HEK293 (cell line): ENCODE measurements around the gene MDN1.

Experiments used
- CTCF ChIA-PET: fragments of 350-600 bp; formaldehyde crosslinking; extraction: SDS; loops from one replicate; lab custom pipeline; 2021; ENCODE audit warnings: antibody characterized with exemption; lab: Yijun Ruan, JAX
- POLR2A ChIA-PET: fragments of 300-600 bp; formaldehyde crosslinking; extraction: SDS; loops from one replicate; lab custom pipeline; 2020; ENCODE audit warnings: antibody characterized with exemption, inconsistent platforms; lab: Yijun Ruan, JAX
- H3K27ac ChIP-seq: fragments of 200-500 bp; sonication (Bioruptor generic); 2 replicates; pipeline ENCODE4 v1.5.1; 2014; ENCODE audit warnings: low read depth, low read length, control low read depth, inconsistent platforms; ENCODE audit errors: extremely low read depth
- H3K36me3 ChIP-seq, 2 experiments: fragments of 200-500 bp in 1 of 2; sonication (Bioruptor generic) in 1 of 2; 1 replicate in 1 of 2; 2 replicates in 1 of 2; pipeline ENCODE4 v1.5.1; 2014 to 2017; ENCODE audit warnings: inconsistent platforms in 2 of 2, low read length in 2 of 2; ENCODE audit not compliant: control insufficient read depth in 2 of 2, insufficient read depth in 1 of 2
- H3K4me1 ChIP-seq: fragments of 200-500 bp; sonication (Bioruptor generic); 2 replicates; pipeline ENCODE4 v1.5.1; 2014; ENCODE audit warnings: mild to moderate bottlenecking, low read length, inconsistent platforms; ENCODE audit not compliant: control insufficient read depth, insufficient read depth
- H3K4me3 ChIP-seq: 2 replicates; pipeline ENCODE4 v1.5.1; 2011; ENCODE audit warnings: low read depth, mild to moderate bottlenecking, control low read depth, low read length, moderate library complexity
- H3K9me3 ChIP-seq: fragments of 200-500 bp; sonication (Bioruptor generic); 2 replicates; pipeline ENCODE4 v1.5.1; 2014; ENCODE audit warnings: low read depth, low read length, inconsistent platforms; ENCODE audit not compliant: control insufficient read depth, insufficient read depth
- GLIS1 ChIP-seq: fragments of 450-650 bp; formaldehyde crosslinking; IDR thresholded peaks from 2 replicates; pipeline ENCODE4 v1.5.1; 2016; ENCODE audit warnings: missing biosample characterization, missing genetic modification characterization
- KLF16 ChIP-seq: fragments of 450-650 bp; formaldehyde crosslinking; IDR thresholded peaks from 2 replicates; pipeline ENCODE4 v1.5.1; 2017; ENCODE audit warnings: missing biosample characterization, missing genetic modification characterization
- KLF9 ChIP-seq: fragments of 450-650 bp; formaldehyde crosslinking; IDR thresholded peaks from 2 replicates; pipeline ENCODE4 v1.5.1; 2016; ENCODE audit warnings: missing biosample characterization, missing genetic modification characterization, low read depth
- MEIS1 ChIP-seq: sonication (generic); formaldehyde crosslinking; IDR thresholded peaks from 2 replicates; pipeline ENCODE4 v1.8.1; 2022; ENCODE audit warnings: missing genetic modification reagents, mild to moderate bottlenecking, borderline replicate concordance
- MZF1 ChIP-seq: fragments of 450-650 bp; formaldehyde crosslinking; IDR thresholded peaks from 2 replicates; pipeline ENCODE4 v1.5.1; 2017; ENCODE audit warnings: missing biosample characterization, missing genetic modification characterization, borderline replicate concordance
- ZBTB48 ChIP-seq: fragments of 450-650 bp; formaldehyde crosslinking; IDR thresholded peaks from 2 replicates; pipeline ENCODE4 v1.5.1; 2016; ENCODE audit warnings: missing biosample characterization, missing genetic modification characterization
- ZFHX2 ChIP-seq: fragments of 450-650 bp; formaldehyde crosslinking; conservative IDR thresholded peaks from 2 replicates; pipeline ENCODE4 v1.5.1; 2016; ENCODE audit warnings: missing biosample characterization, missing genetic modification characterization
- ZFP37 ChIP-seq: fragments of 450-650 bp; formaldehyde crosslinking; IDR thresholded peaks from 2 replicates; pipeline ENCODE4 v1.5.1; 2016; ENCODE audit warnings: missing biosample characterization, missing genetic modification characterization
- ZNF132 ChIP-seq: fragments of 450-650 bp; formaldehyde crosslinking; IDR thresholded peaks from 2 replicates; pipeline ENCODE4 v1.5.1; 2017; ENCODE audit warnings: missing biosample characterization, missing genetic modification characterization, borderline replicate concordance
- ZNF133 ChIP-seq: fragments of 450-650 bp; formaldehyde crosslinking; IDR thresholded peaks from 2 replicates; pipeline ENCODE4 v1.5.1; 2016; ENCODE audit warnings: missing biosample characterization, missing genetic modification characterization
- ZNF157 ChIP-seq: fragments of 450-650 bp; formaldehyde crosslinking; IDR thresholded peaks from 2 replicates; pipeline ENCODE4 v1.5.1; 2016; ENCODE audit warnings: missing biosample characterization, missing genetic modification characterization
- ZNF175 ChIP-seq: fragments of 450-650 bp; formaldehyde crosslinking; IDR thresholded peaks from 2 replicates; pipeline ENCODE4 v1.5.1; 2016; ENCODE audit warnings: missing biosample characterization, missing genetic modification characterization
- ZNF211 ChIP-seq: fragments of 450-650 bp; formaldehyde crosslinking; IDR thresholded peaks from 2 replicates; pipeline ENCODE4 v1.5.1; 2016; ENCODE audit warnings: low read depth, missing biosample characterization, missing genetic modification characterization
- ZNF248 ChIP-seq: fragments of 450-650 bp; formaldehyde crosslinking; IDR thresholded peaks from 2 replicates; pipeline ENCODE4 v1.5.1; 2017; ENCODE audit warnings: missing biosample characterization, missing genetic modification characterization
- ZNF302 ChIP-seq: fragments of 450-650 bp; formaldehyde crosslinking; IDR thresholded peaks from 2 replicates; pipeline ENCODE4 v1.5.1; 2016; ENCODE audit warnings: missing biosample characterization, missing genetic modification characterization, low read depth
- ZNF354C ChIP-seq: fragments of 450-650 bp; formaldehyde crosslinking; IDR thresholded peaks from 2 replicates; pipeline ENCODE4 v1.5.1; 2016; ENCODE audit warnings: missing biosample characterization, missing genetic modification characterization, low read depth, borderline replicate concordance
- ZNF426 ChIP-seq: fragments of 450-650 bp; formaldehyde crosslinking; IDR thresholded peaks from 2 replicates; pipeline ENCODE4 v1.5.1; 2017; ENCODE audit warnings: missing biosample characterization, missing genetic modification characterization, mild to moderate bottlenecking, inconsistent platforms, moderate library complexity
- ZNF501 ChIP-seq: fragments of 450-650 bp; formaldehyde crosslinking; IDR thresholded peaks from 2 replicates; pipeline ENCODE4 v1.5.1; 2016; ENCODE audit warnings: missing biosample characterization, missing genetic modification characterization
- ZNF548 ChIP-seq: fragments of 450-650 bp; formaldehyde crosslinking; IDR thresholded peaks from 2 replicates; pipeline ENCODE4 v1.5.1; 2016; ENCODE audit warnings: missing biosample characterization, missing genetic modification characterization
- ZNF571 ChIP-seq: fragments of 450-650 bp; formaldehyde crosslinking; IDR thresholded peaks from 2 replicates; pipeline ENCODE4 v1.5.0; 2017; ENCODE audit warnings: missing biosample characterization, missing genetic modification characterization
- ZNF658 ChIP-seq: fragments of 450-650 bp; formaldehyde crosslinking; IDR thresholded peaks from 2 replicates; pipeline ENCODE4; 2016; ENCODE audit warnings: missing biosample characterization, missing genetic modification characterization
- ZNF76 ChIP-seq: fragments of 450-650 bp; formaldehyde crosslinking; IDR thresholded peaks from 2 replicates; pipeline ENCODE4; 2016; ENCODE audit warnings: low read depth, missing biosample characterization, missing genetic modification characterization, borderline replicate concordance
- ZNF777 ChIP-seq: fragments of 450-650 bp; formaldehyde crosslinking; IDR thresholded peaks from 2 replicates; pipeline ENCODE4 v1.5.1; 2017; ENCODE audit warnings: missing biosample characterization, missing genetic modification characterization, borderline replicate concordance
- TF ChIP-seq, protein P1 (sequence below): fragments of 450-650 bp; formaldehyde crosslinking; IDR thresholded peaks from 2 replicates; pipeline ENCODE4 v1.5.1; 2016; ENCODE audit warnings: missing biosample characterization, missing genetic modification characterization
- TF ChIP-seq, protein P2 (sequence below): fragments of 450-650 bp; formaldehyde crosslinking; IDR thresholded peaks from 2 replicates; pipeline ENCODE4 v1.5.1; 2016; ENCODE audit warnings: missing biosample characterization, missing genetic modification characterization
- TF ChIP-seq, protein P3 (sequence below): sonication (generic); formaldehyde crosslinking; IDR thresholded peaks from 2 replicates; pipeline ENCODE4 v1.8.1; 2022; ENCODE audit warnings: mild to moderate bottlenecking, moderate library complexity, missing genetic modification reagents
- TF ChIP-seq, protein P4 (sequence below): fragments of 450-650 bp; formaldehyde crosslinking; IDR thresholded peaks from 2 replicates; pipeline ENCODE4 v1.5.1; 2016; ENCODE audit warnings: missing biosample characterization, missing genetic modification characterization
- TF ChIP-seq, protein P5 (sequence below): fragments of 450-650 bp; formaldehyde crosslinking; IDR thresholded peaks from 2 replicates; pipeline ENCODE4 v1.5.1; 2016; ENCODE audit warnings: missing biosample characterization, missing genetic modification characterization

MDN1 gene

DNA sequence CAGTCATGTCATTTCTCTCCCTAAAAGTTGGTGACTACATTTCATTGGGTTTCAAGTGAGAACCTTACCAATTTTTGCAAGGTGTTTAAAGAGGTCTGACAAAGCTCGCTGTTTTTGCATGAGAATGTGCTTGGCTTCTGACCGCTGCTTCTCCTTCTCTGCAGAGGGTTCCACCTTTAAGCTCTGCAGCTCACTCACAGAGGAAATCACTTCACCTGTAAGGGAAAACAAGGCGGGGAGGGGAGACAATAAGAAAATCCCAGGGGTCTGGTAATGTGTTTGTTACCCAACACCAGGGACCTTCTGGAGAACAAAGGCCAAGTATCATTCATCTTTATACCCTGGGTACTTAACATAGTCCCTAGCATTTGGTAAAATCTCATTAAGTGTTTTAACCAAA is 141.1 kb downstream of the MDN1 start (continued):
- TF ChIP-seq, protein P1, sequence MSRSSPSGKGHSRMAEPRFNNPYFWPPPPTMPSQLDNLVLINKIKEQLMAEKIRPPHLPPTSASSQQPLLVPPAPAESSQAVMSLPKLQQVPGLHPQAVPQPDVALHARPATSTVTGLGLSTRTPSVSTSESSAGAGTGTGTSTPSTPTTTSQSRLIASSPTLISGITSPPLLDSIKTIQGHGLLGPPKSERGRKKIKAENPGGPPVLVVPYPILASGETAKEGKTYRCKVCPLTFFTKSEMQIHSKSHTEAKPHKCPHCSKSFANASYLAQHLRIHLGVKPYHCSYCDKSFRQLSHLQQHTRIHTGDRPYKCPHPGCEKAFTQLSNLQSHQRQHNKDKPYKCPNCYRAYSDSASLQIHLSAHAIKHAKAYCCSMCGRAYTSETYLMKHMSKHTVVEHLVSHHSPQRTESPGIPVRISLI (tag by site-specific recombination), result no peak
- TF ChIP-seq ZNF175 (tag by site-specific recombination) (no peak), ZNF133 (tag by site-specific recombination) (no peak), ZFP37 (tag by site-specific recombination) (no peak), ZNF157 (tag by site-specific recombination) (no peak), MZF1 (tag by site-specific recombination) (no peak)
- TF ChIP-seq, protein P2, sequence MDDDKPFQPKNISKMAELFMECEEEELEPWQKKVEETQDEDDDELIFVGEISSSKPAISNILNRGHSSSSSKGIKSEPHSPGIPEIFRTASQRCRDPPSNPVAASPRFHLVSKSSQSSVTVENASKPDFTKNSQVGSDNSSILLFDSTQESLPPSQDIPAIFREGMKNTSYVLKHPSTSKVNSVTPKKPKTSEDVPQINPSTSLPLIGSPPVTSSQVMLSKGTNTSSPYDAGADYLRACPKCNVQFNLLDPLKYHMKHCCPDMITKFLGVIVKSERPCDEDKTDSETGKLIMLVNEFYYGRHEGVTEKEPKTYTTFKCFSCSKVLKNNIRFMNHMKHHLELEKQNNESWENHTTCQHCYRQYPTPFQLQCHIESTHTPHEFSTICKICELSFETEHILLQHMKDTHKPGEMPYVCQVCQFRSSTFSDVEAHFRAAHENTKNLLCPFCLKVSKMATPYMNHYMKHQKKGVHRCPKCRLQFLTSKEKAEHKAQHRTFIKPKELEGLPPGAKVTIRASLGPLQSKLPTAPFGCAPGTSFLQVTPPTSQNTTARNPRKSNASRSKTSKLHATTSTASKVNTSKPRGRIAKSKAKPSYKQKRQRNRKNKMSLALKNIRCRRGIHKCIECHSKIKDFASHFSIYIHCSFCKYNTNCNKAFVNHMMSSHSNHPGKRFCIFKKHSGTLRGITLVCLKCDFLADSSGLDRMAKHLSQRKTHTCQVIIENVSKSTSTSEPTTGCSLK (tag by site-specific recombination), result no peak
- TF ChIP-seq, protein P3, sequence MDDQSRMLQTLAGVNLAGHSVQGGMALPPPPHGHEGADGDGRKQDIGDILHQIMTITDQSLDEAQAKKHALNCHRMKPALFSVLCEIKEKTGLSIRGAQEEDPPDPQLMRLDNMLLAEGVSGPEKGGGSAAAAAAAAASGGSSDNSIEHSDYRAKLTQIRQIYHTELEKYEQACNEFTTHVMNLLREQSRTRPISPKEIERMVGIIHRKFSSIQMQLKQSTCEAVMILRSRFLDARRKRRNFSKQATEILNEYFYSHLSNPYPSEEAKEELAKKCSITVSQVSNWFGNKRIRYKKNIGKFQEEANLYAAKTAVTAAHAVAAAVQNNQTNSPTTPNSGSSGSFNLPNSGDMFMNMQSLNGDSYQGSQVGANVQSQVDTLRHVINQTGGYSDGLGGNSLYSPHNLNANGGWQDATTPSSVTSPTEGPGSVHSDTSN, result no peak

- ChIA-PET CTCF (interaction anchor here (0.7 kb wide), 1 partner anchor 696 kb away, joined by 3 read pairs; no protein-coding TSS in a partner anchor), POLR2A (no interaction called here)
- no peak overlapping the region for H3K27ac ChIP-seq
- TF ChIP-seq ZNF132 (tag by site-specific recombination) (no peak), ZFHX2 (tag by site-specific recombination) (no peak), KLF9 (tag by site-specific recombination) (no peak), KLF16 (tag by site-specific recombination) (no peak), ZNF354C (tag by site-specific recombination) (no peak), ZNF211 (tag by site-specific recombination) (no peak), ZNF501 (no peak), ZNF658 (tag by site-specific recombination) (no peak), ZBTB48 (tag by site-specific recombination) (no peak), ZNF248 (tag by site-specific recombination) (no peak), GLIS1 (no peak), ZNF571 (tag by site-specific recombination) (no peak), ZNF426 (tag by site-specific recombination) (no peak), MEIS1 (CRISPR knock-in tag) (no peak), ZNF76 (tag by site-specific recombination) (no peak), ZNF302 (tag by site-specific recombination) (no peak), ZNF777 (no peak), ZNF548 (tag by site-specific recombination) (no peak)
- TF ChIP-seq, protein P4, sequence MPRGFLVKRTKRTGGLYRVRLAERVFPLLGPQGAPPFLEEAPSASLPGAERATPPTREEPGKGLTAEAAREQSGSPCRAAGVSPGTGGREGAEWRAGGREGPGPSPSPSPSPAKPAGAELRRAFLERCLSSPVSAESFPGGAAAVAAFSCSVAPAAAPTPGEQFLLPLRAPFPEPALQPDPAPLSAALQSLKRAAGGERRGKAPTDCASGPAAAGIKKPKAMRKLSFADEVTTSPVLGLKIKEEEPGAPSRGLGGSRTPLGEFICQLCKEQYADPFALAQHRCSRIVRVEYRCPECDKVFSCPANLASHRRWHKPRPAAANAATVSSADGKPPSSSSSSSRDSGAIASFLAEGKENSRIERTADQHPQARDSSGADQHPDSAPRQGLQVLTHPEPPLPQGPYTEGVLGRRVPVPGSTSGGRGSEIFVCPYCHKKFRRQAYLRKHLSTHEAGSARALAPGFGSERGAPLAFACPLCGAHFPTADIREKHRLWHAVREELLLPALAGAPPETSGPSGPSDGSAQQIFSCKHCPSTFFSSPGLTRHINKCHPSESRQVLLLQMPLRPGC, result no peak
- TF ChIP-seq, protein P5, sequence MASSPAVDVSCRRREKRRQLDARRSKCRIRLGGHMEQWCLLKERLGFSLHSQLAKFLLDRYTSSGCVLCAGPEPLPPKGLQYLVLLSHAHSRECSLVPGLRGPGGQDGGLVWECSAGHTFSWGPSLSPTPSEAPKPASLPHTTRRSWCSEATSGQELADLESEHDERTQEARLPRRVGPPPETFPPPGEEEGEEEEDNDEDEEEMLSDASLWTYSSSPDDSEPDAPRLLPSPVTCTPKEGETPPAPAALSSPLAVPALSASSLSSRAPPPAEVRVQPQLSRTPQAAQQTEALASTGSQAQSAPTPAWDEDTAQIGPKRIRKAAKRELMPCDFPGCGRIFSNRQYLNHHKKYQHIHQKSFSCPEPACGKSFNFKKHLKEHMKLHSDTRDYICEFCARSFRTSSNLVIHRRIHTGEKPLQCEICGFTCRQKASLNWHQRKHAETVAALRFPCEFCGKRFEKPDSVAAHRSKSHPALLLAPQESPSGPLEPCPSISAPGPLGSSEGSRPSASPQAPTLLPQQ, result no peak
- H3K4me3 ChIP-seq, result no peak overlapping the region
- H3K36me3 ChIP-seq, result peaks cover 32 to 99% of the 10 kb centered on the region in 2 experiments
- H3K4me1 ChIP-seq, result no peaks in the 10 kb centered on the region
- H3K9me3 ChIP-seq, result no peaks in the 10 kb centered on the region
Observed at GRCh38 chr6:89675949-89676748, 143.4 kb downstream of the MDN1 start.
